A549 treated with ZK216348 at 1 μM for 4 hours (cell line): ENCODE results near the gene CSMD2. TPM values are rescaled to one million over a fixed set of nuclear protein-coding genes. Genes with fewer than 3 reads are reported as not detected.

Source experiments
- total RNA-seq: library from RNA; stranded (reverse); fragments of 200-300 nt; extraction: Qiagen RNA extraction; gene quantifications from 5 replicates; pipeline ENCODE4 v1.2.3, GENCODE V29; 2022; ENCODE audit warnings: low read depth

The CSMD2 gene
- not detected in 5 replicates for total RNA-seq

GRCh38 chr1:34164771-34165391 is at the start of gene CSMD2:
Gene CSMD2 (minus strand): TSS chr1:34165230. CDS start chr1:34165097, 133 bp downstream.

GRCh38 chr1:34176830-34177603 is 12.0 kb upstream of the CSMD2 start, which contains the start of gene C1orf94:
Gene C1orf94 (plus strand): TSS chr1:34176907. CDS start chr1:34177790, 883 bp downstream.

GRCh38 chr1:33863779-33864178 is 301.3 kb downstream of the CSMD2 start, which contains the start of gene HMGB4:
Gene HMGB4 (plus strand): TSS chr1:33864079. CDS start chr1:33864192, 113 bp downstream.

GRCh38 chr1:33472269-33472980 is 692.6 kb downstream of the CSMD2 start, which contains the start of gene ZSCAN20:
Gene ZSCAN20 (plus strand): TSS chr1:33472645. CDS start chr1:33479289, 6,644 bp downstream.

Other genes with a start within 250 kb of the CSMD2 start
- not detected in 5 replicates for gene C1orf94, start 11.7 kb upstream of the CSMD2 start, total RNA-seq